CD4-positive, alpha-beta memory T cell (primary cell): ENCODE measurements around the gene GRB2. TPM values are rescaled to one million over a fixed set of nuclear protein-coding genes. Genes with fewer than 3 reads are reported as not detected.
A peak's percentile ranks its signal among the peaks of the same experiment; 100 is the strongest.

ENCODE experiments used
- CTCF ChIA-PET: fragments of 350-600 bp; sonication (Branson Sonifier 250); formaldehyde crosslinking; loops from one replicate; lab custom pipeline; 2021; ENCODE audit warnings: inconsistent platforms; ENCODE audit not compliant: partially characterized antibody; lab: Charles Lee
- POLR2A ChIA-PET: fragments of 350-600 bp; sonication (Branson Sonifier 250); formaldehyde crosslinking; loops from one replicate; lab custom pipeline; 2021; ENCODE audit not compliant: partially characterized antibody; lab: Charles Lee
- DNase-seq, 5 donors: peaks; one replicate each; pipeline versions ENCODE4 v3.0.0 to v3.0.0-alpha.2; 2020 to 2022; ENCODE audit warnings: mixed read lengths in 1 of 5
- H3K27ac ChIP-seq: one replicate; pipeline ENCODE4 v1.7.0; 2013; ENCODE audit warnings: low read depth, low read length
- H3K27me3 ChIP-seq: 2 replicates; pipeline ENCODE4 v1.7.0; 2013; ENCODE audit warnings: mild to moderate bottlenecking, low read length, moderate library complexity; ENCODE audit not compliant: insufficient read depth
- H3K36me3 ChIP-seq: 2 replicates; pipeline ENCODE4 v1.7.0; 2013; ENCODE audit warnings: mild to moderate bottlenecking, low read length, moderate library complexity; ENCODE audit not compliant: insufficient read depth
- H3K4me1 ChIP-seq: 2 replicates; pipeline ENCODE4 v1.7.0; 2013; ENCODE audit warnings: mild to moderate bottlenecking, low read length, moderate library complexity; ENCODE audit not compliant: insufficient read depth
- H3K4me3 ChIP-seq, 2 donors: one replicate each; pipeline ENCODE4 v1.7.0; 2013; ENCODE audit warnings: low read length in 2 of 2, mild to moderate bottlenecking in 1 of 2
- H3K9me3 ChIP-seq, 2 donors: one replicate each; pipeline ENCODE4 v1.7.0; 2013; ENCODE audit warnings: low read length in 2 of 2, control low read depth in 1 of 2; ENCODE audit not compliant: control insufficient read depth in 1 of 2
- H3K27ac Mint-ChIP-seq, 7 donors: one replicate each; pipeline ENCODE4 v1.8.0; 2020 to 2021; ENCODE audit warnings: mixed read lengths in 7 of 7, mild to moderate bottlenecking in 6 of 7, inconsistent platforms in 3 of 7, moderate library complexity in 3 of 7
- H3K27me3 Mint-ChIP-seq, 2 donors: one replicate each; pipeline ENCODE4 v1.8.0; 2020 to 2021; ENCODE audit warnings: mixed read lengths in 2 of 2
- H3K36me3 Mint-ChIP-seq, 2 donors: one replicate each; pipeline ENCODE4 v1.8.0; 2020 to 2021; ENCODE audit warnings: mixed read lengths in 2 of 2, inconsistent platforms in 1 of 2, mild to moderate bottlenecking in 1 of 2
- H3K4me1 Mint-ChIP-seq, 4 donors: one replicate each; pipeline ENCODE4 v1.8.0; 2020 to 2021; ENCODE audit warnings: mixed read lengths in 4 of 4, mild to moderate bottlenecking in 1 of 4
- H3K4me3 Mint-ChIP-seq, 8 donors: one replicate each; pipeline ENCODE4 v1.8.0; 2020 to 2021; ENCODE audit warnings: mixed read lengths in 8 of 8, mild to moderate bottlenecking in 7 of 8, moderate library complexity in 6 of 8, inconsistent platforms in 3 of 8
- H3K9me3 Mint-ChIP-seq, 8 donors: one replicate each; pipeline ENCODE4 v1.8.0; 2020 to 2021; ENCODE audit warnings: mixed read lengths in 8 of 8, mild to moderate bottlenecking in 5 of 8, inconsistent platforms in 3 of 8, moderate library complexity in 1 of 8
- intact Hi-C: fragments of 100-400 bp; cut with micrococcal nuclease; formaldehyde crosslinking; loops from one replicate; pipeline ENCODE4 v1.15.1; 2023
- polyA plus RNA-seq, 2 donors: library from polyadenylated mRNA; unstranded; fragments of 300-500 nt; fragmentation: Illumina TruSeq; gene quantifications; one replicate each; pipeline ENCODE4 v1.2.3, GENCODE V29; 2021
- total RNA-seq, 2 experiments: library from RNA; stranded (reverse); gene quantifications; one replicate each; pipeline ENCODE4 v1.2.3, GENCODE V29; 2021

Gene GRB2
- total and polyA plus RNA-seq, 4 experiments from 2014 or later: 129 to 155 (median 132) TPM

- Histone ChIP-seq H3K36me3 (peaks cover 7% of the 10 kb centered on the region), H3K9me3 (no peaks in the 10 kb centered on the region), H3K4me1 (peaks cover 27% of the 10 kb centered on the region), H3K27me3 (no peaks in the 10 kb centered on the region), H3K27ac (no peak overlapping the region), H3K4me3 (no peak overlapping the region)
- Mint-ChIP-seq H3K36me3 (peaks cover 0 to 11% of the 10 kb centered on the region in 2 donors), H3K27ac (peak overlapping the region; percentile 3 to 86 (median 68)), H3K9me3 (no peaks in the 10 kb centered on the region), H3K4me3 (peak overlapping the region in 3 of 8 donors; percentile 25 to 53 (median 25)), H3K27me3 (no peaks in the 10 kb centered on the region), H3K4me1 (peaks cover 8 to 32% (median 19%) of the 10 kb centered on the region in 4 donors)
- no peak for DNase-seq
- CTCF ChIA-PET: interaction anchor here (0.6 to 1.9 kb wide), 2 partner anchors 16 to 160 kb away, joined by 3 to 5 read pairs; no protein-coding TSS in a partner anchor
- intact Hi-C loops: no loop called here
- POLR2A ChIA-PET: interaction anchor here (0.6 to 6.3 kb wide), 4 partner anchors 12 to 309 kb away, joined by 4 to 193 read pairs (median 82); partner anchors contain the start of genes GGA3, MRPS7 and SLC25A19
Measured at GRCh38 chr17:75273977-75274708, 131.3 kb downstream of the GRB2 start.

- CTCF ChIA-PET: interaction anchor here (0.6 to 5.1 kb wide), 3 partner anchors 17 to 159 kb away, joined by 3 to 59 read pairs (median 5); partner anchors contain the start of gene SLC25A19
- POLR2A ChIA-PET: interaction anchor here (1.7 to 6.3 kb wide), 5 partner anchors 12 to 133 kb away, joined by 4 to 193 read pairs (median 62); partner anchors contain the start of genes GGA3, GRB2, MRPS7 and SLC25A19
- DNase-seq: no peak
- Histone ChIP-seq H3K27me3 (no peaks in the 10 kb centered on the region), H3K36me3 (peaks cover 1% of the 10 kb centered on the region), H3K9me3 (no peaks in the 10 kb centered on the region), H3K4me1 (peaks cover 27% of the 10 kb centered on the region), H3K4me3 (no peak overlapping the region), H3K27ac (peak overlapping the region; percentile 82)
- Mint-ChIP-seq H3K9me3 (no peaks in the 10 kb centered on the region), H3K36me3 (peaks cover 0 to 14% of the 10 kb centered on the region in 2 donors), H3K27me3 (no peaks in the 10 kb centered on the region), H3K4me3 (peak overlapping the region; percentile 42 to 84 (median 76)), H3K4me1 (peaks cover 10 to 35% (median 22%) of the 10 kb centered on the region in 4 donors), H3K27ac (peak overlapping the region in 5 of 7 donors; percentile 72 to 84 (median 80))
- intact Hi-C loops: no loop called here
Measured at GRCh38 chr17:75272848-75273184, 132.7 kb downstream of the GRB2 start.

- no peaks in the 10 kb centered on the region for H3K9me3 Mint-ChIP-seq
- H3K4me1 Mint-ChIP-seq: peaks cover 10 to 35% (median 22%) of the 10 kb centered on the region in 4 donors
- peak overlapping the region; percentile 80 to 91 (median 84) for H3K4me3 Mint-ChIP-seq
- no peaks in the 10 kb centered on the region for H3K27me3 Mint-ChIP-seq
- no peaks in the 10 kb centered on the region for H3K27me3 ChIP-seq
- H3K9me3 ChIP-seq: no peaks in the 10 kb centered on the region
- POLR2A ChIA-PET: interaction anchor here (0.6 to 6.3 kb wide), 11 partner anchors 9 to 1776 kb away, joined by 3 to 193 read pairs (median 15); partner anchors contain the start of genes GGA3, GRB2, MRPS7 and SLC25A19
- CTCF ChIA-PET: interaction anchor here (0.6 to 5.1 kb wide), 9 partner anchors 18 to 158 kb away, joined by 3 to 59 read pairs (median 5); partner anchors contain the start of gene SLC25A19
- peak overlapping the region; percentile 60 to 94 (median 88) for H3K27ac Mint-ChIP-seq
- peaks cover 0 to 15% of the 10 kb centered on the region in 2 donors for H3K36me3 Mint-ChIP-seq
- H3K36me3 ChIP-seq: no peaks in the 10 kb centered on the region
- H3K4me1 ChIP-seq: peaks cover 27% of the 10 kb centered on the region
- intact Hi-C loops: loop anchor here (1.0 to 2.0 kb wide), 3 partner anchors 11 to 89 kb away; partner anchors contain the start of genes GGA3, MRPS7, SLC25A19 and SUMO2
- no peak for DNase-seq
- peak overlapping the region; percentile 42 to 82 for H3K4me3 ChIP-seq
- peak overlapping the region; percentile 82 for H3K27ac ChIP-seq
Measured at GRCh38 chr17:75271955-75272847, 133.3 kb downstream of the GRB2 start.

GRCh38 chr17:75271233-75271954 lies 134.1 kb downstream of the GRB2 start:
- DNase-seq: peak; percentile 86 to 94 (median 88)
- H3K36me3 Mint-ChIP-seq: peaks cover 3 to 21% of the 10 kb centered on the region in 2 donors
- Histone ChIP-seq H3K4me3 (peak overlapping the region; percentile 42 to 82), H3K27ac (peak overlapping the region; percentile 89), H3K4me1 (peaks cover 27% of the 10 kb centered on the region), H3K36me3 (peaks cover 6% of the 10 kb centered on the region), H3K9me3 (no peaks in the 10 kb centered on the region), H3K27me3 (no peaks in the 10 kb centered on the region)
- H3K27ac Mint-ChIP-seq: peak overlapping the region; percentile 25 to 94 (median 88)
- POLR2A ChIA-PET: interaction anchor here (0.5 to 6.3 kb wide), 41 partner anchors 10 to 1776 kb away, joined by 3 to 193 read pairs (median 5); partner anchors contain the start of genes ARMC7, FDXR, GGA3 and GRB2
- peak overlapping the region; percentile 80 to 91 (median 84) for H3K4me3 Mint-ChIP-seq
- peaks cover 10 to 35% (median 22%) of the 10 kb centered on the region in 4 donors for H3K4me1 Mint-ChIP-seq
- intact Hi-C loops: loop anchor here (1.0 to 2.0 kb wide), 3 partner anchors 10 to 89 kb away; partner anchors contain the start of genes GGA3, MRPS7, SLC25A19 and SUMO2
- no peaks in the 10 kb centered on the region for H3K9me3 Mint-ChIP-seq
- CTCF ChIA-PET: interaction anchor here (0.6 to 5.1 kb wide), 28 partner anchors 10 to 310 kb away, joined by 3 to 59 read pairs (median 4); partner anchors contain the start of genes GGA3, JPT1, MRPS7 and NUP85
- H3K27me3 Mint-ChIP-seq: no peaks in the 10 kb centered on the region

- ChIA-PET CTCF (interaction anchor here (0.6 to 5.1 kb wide), 27 partner anchors 10 to 310 kb away, joined by 3 to 59 read pairs (median 4); partner anchors contain the start of genes GGA3, JPT1, MRPS7 and NUP85), POLR2A (interaction anchor here (0.5 to 6.3 kb wide), 40 partner anchors 10 to 989 kb away, joined by 3 to 193 read pairs (median 6); partner anchors contain the start of genes ARMC7, FDXR, GGA3 and GRB2)
- no peaks in the 10 kb centered on the region for H3K27me3 Mint-ChIP-seq
- peak within 1 kb of the TSS; percentile 80 to 91 (median 84) for H3K4me3 Mint-ChIP-seq
- peak within 1 kb of the TSS; percentile 61 to 89 for H3K4me3 ChIP-seq
- peaks cover 3 to 24% of the 10 kb centered on the region in 2 donors for H3K36me3 Mint-ChIP-seq
- H3K27me3 ChIP-seq: no peaks in the 10 kb centered on the region
- no peak for DNase-seq
- H3K9me3 Mint-ChIP-seq: no peaks in the 10 kb centered on the region
- peak within 1 kb of the TSS; percentile 80 to 94 (median 90) for H3K27ac Mint-ChIP-seq
- no peaks in the 10 kb centered on the region for H3K9me3 ChIP-seq
- peaks cover 11% of the 10 kb centered on the region for H3K36me3 ChIP-seq
- peak within 1 kb of the TSS; percentile 89 for H3K27ac ChIP-seq
- H3K4me1 ChIP-seq: peaks cover 27% of the 10 kb centered on the region
- H3K4me1 Mint-ChIP-seq: peaks cover 10 to 35% (median 22%) of the 10 kb centered on the region in 4 donors
- intact Hi-C loops: loop anchor here (1.0 to 2.0 kb wide), 4 partner anchors 10 to 141 kb away; partner anchors contain the start of genes GGA3, MRPS7, SLC25A19 and SUMO2
Measured at GRCh38 chr17:75270966-75271232, 134.6 kb downstream of the GRB2 start, which contains the start of gene MIF4GD. TSS of gene MIF4GD (minus strand) at chr17:75271231. CDS start at chr17:75270195, 1,036 bp downstream.
